Subcutaneous adipose tissue (tissue), 4 donors: ENCODE data around the gene RAB6B. TPM values are rescaled to one million over a fixed set of nuclear protein-coding genes. Genes with fewer than 3 reads are reported as not detected.

ENCODE experiments used
- total RNA-seq, 4 donors: library from RNA; depleted of rRNA; stranded (reverse); fragments of >200 nt; gene quantifications; one replicate each; pipeline ENCODE4 v1.1.0, GENCODE V29; 2016
- TF ChIP-seq, protein P1 (sequence below): fragments of 450-650 bp; IDR thresholded peaks from one replicate; pipeline ENCODE4 v1.5.1; 2016; ENCODE audit warnings: low read depth, mild to moderate bottlenecking, control low read depth, antibody characterized with exemption, moderate library complexity

RAB6B gene
- total RNA-seq, 4 donors from 2014 or later: 5.5 to 14.2 (median 6.1) TPM

GRCh38 chr3:133805702-133806475 lies 89.8 kb downstream of the RAB6B start, which contains the start of gene SRPRB:
Gene SRPRB, plus strand, starts transcription at chr3:133805815. Its CDS starts 34 bp downstream, at chr3:133805849.
- TF ChIP-seq, protein P1, sequence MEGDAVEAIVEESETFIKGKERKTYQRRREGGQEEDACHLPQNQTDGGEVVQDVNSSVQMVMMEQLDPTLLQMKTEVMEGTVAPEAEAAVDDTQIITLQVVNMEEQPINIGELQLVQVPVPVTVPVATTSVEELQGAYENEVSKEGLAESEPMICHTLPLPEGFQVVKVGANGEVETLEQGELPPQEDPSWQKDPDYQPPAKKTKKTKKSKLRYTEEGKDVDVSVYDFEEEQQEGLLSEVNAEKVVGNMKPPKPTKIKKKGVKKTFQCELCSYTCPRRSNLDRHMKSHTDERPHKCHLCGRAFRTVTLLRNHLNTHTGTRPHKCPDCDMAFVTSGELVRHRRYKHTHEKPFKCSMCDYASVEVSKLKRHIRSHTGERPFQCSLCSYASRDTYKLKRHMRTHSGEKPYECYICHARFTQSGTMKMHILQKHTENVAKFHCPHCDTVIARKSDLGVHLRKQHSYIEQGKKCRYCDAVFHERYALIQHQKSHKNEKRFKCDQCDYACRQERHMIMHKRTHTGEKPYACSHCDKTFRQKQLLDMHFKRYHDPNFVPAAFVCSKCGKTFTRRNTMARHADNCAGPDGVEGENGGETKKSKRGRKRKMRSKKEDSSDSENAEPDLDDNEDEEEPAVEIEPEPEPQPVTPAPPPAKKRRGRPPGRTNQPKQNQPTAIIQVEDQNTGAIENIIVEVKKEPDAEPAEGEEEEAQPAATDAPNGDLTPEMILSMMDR: no peak

DNA sequence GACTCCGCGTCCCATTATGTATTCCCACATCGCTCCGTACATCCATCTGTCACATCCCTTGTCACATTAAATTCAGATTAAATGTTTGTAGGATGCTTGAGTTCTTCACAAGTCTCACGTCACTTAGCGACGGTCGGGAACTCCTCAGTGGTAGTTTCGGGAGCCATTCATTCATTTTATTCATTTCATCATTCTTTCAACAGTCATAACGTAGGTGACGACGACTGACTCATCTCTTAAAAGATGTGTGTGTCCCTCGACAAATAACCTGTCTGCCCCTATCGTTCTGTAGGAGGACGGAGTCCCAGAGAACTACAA lies 90.3 kb downstream of the RAB6B start:
- TF ChIP-seq, protein P1: no peak

DNA sequence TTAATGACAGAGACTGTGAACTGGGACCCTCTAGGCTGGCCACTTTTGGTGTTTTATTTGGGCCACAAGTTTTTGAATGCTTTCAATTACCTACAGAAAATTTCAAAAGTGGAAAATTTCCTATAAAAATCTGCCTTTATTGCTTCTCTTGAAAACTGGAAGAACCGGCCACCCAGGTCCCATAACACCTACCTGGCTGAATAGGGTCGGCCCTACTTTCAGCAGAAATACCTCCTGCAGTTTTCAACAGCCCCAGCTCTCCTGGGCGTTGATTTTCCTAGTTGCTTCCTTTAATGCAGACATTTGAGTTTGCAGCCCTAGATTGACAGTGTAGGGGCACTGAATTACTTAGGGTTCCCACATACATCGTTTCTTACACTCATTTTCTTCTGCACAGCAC lies 90.8 kb downstream of the RAB6B start:
- TF ChIP-seq, protein P1: no peak

DNA sequence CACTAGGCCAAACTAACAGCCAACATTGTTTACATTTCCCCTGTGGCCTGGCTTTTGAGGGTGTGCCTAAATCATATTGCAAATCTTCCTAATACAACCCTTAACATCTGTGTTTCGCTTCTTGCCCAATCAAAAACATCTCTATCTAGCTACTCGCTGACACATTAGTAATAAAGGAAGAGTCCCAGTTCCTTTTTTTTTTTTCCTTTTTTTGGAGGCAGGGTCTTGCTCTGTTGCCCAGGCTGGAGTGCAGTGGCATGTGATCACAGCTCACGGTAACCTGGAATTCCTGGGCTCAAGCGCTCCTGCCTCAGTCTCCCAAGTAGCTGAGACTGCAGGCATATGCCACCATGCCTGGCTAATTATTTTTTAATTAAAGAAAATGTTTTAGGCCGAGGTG lies 92.2 kb downstream of the RAB6B start:
- TF ChIP-seq, protein P1: no peak

DNA sequence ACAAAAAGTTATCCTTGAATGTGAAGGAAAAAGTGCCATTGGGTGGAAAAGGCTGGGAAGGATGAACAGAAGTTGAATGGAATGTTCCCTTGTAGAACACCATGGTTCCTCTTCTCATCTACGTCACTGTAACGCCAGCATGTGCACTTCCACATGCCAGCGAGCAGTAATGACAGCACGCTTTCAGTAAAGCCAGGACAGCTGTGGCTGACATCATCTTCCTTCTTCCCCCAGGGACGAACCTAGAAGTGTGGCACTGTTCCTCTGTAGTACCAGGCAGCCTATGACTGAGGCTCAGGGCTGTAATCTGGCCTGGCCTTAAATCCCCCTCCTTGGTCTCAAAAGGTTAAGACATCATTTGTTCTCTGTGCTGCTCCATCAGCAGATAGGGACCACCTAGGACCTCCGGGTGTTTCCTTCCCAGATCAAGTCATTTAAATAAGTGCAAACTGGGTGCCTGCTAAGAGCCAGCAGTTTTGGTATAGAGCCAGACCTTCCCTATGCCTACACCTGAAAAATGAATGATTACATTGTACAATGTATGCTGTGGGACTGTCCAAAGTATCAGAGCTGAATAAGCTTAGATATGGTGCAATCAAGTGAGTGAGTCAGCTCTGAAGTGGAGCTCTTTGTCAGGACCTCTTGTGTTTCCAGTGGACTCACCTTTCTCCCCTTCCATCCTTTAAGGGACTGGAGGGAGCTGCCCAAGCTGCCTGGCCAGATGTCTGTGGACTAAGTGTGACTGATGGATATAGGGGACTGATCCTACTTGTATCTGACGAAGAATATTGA lies 95.7 kb downstream of the RAB6B start:
- TF ChIP-seq, protein P1: no peak

DNA sequence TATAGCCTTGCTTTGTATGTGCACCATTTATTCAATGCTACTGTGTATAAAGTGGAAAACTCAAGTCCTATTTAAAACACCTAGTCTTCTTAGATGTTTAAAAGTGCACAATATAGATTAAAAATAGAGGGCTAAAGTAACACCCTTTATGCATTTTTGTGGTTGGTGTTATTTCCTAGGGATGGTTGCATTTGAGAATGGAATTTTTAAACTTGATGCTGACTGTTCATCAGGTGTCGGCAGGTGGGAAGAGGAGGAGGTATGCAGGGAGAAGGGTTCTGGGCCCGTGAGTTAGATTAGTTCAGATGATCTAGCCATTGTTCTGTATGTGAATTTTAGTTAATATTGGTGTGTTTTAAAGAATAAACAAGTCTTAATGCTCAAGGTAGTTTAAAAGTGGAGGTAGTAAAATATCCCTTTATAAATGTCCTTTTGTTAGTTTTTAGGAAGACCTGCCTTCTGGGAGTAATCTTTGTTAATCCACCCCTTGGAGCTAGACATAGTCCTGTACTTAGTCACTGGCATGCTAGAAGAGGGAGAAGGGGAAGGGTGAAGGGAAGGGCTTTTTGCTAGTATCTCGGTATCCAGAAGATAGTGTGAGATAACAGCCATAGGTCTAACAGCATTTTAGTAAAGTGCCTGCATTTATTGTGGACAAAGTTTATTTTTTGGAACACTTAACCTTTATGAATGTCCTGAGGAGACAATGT lies 98.1 kb downstream of the RAB6B start:
- TF ChIP-seq, protein P1: no peak
